HEK293T (cell line): Measurements from ENCODE around the gene TMEM242.

Experiments used
- BHLHE40 ChIP-seq: fragments of 450-650 bp; IDR thresholded peaks from 2 replicates; pipeline ENCODE4 v1.6.1; 2016; ENCODE audit warnings: mild to moderate bottlenecking, moderate library complexity, borderline replicate concordance
- ELF4 ChIP-seq: fragments of 450-650 bp; IDR thresholded peaks from 2 replicates; pipeline ENCODE4 v1.6.1; 2017; ENCODE audit warnings: antibody characterized with exemption
- FOXK2 ChIP-seq: fragments of 450-650 bp; IDR thresholded peaks from 2 replicates; pipeline ENCODE4 v1.6.1; 2016; ENCODE audit warnings: mild to moderate bottlenecking
- NFRKB ChIP-seq: fragments of 450-650 bp; IDR thresholded peaks from 2 replicates; pipeline ENCODE4 v1.6.1; 2016; ENCODE audit warnings: mild to moderate bottlenecking, moderate library complexity
- SP1 ChIP-seq: fragments of 450-650 bp; IDR thresholded peaks from 2 replicates; pipeline ENCODE4 v1.6.1; 2017
- SUZ12 ChIP-seq: fragments of 450-650 bp; IDR thresholded peaks from 2 replicates; pipeline ENCODE4 v1.6.1; 2016; ENCODE audit warnings: mild to moderate bottlenecking
- TARDBP ChIP-seq: fragments of 450-650 bp; IDR thresholded peaks from 2 replicates; pipeline ENCODE4 v1.6.1; 2016

DNA sequence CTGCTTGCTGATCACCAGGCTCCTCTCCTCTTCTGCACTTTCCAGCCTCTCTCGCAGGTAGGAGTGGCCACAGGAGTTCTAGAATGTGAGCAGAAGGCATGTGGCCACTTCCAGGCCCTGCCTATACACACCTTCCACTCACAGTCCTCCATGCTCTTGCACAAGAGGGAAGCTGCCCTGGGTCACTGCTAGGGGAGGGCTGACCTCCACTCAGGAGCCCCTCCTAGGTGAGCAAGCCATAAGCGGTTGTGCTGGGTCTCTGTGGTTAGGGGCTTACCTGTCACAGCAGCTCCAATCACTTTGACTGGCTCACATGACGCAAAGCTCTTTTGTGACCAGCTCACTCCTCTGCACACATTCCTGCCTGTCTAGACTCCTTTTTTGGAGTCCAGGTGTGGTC lies 68.2 kb downstream of the TMEM242 start:
- TF ChIP-seq SP1 (no peak), NFRKB (no peak), FOXK2 (no peak), TARDBP (no peak), BHLHE40 (no peak), ELF4 (no peak), SUZ12 (no peak)
